Vagina (tissue), 2 donors: ENCODE measurements around the gene SLC22A23. TPM values are rescaled to one million over a fixed set of nuclear protein-coding genes. Genes with fewer than 3 reads are reported as not detected.

Experiments
- DNase-seq, 2 donors: peaks; one replicate each; pipeline ENCODE4 v3.0.0-alpha.2; 2017; ENCODE audit errors: extremely low spot score in 2 of 2
- H3K27ac ChIP-seq: fragments of 200-600 bp; sonication (generic); one replicate; pipeline ENCODE4 v1.5.1; 2019
- H3K27me3 ChIP-seq: fragments of 200-600 bp; sonication (generic); one replicate; pipeline ENCODE4 v1.5.1; 2019
- H3K36me3 ChIP-seq, 2 donors: fragments of 200-600 bp; sonication (generic); one replicate each; pipeline ENCODE4 v1.5.1; 2017 to 2019
- H3K4me1 ChIP-seq: fragments of 200-600 bp; sonication (generic); one replicate; pipeline ENCODE4 v1.5.1; 2019
- H3K4me3 ChIP-seq, 2 donors: fragments of 200-600 bp; sonication (generic); 1 replicate in 1 of 2; 2 replicates in 1 of 2; pipeline ENCODE4 v1.5.1; 2016 to 2019
- H3K9me3 ChIP-seq: fragments of 200-600 bp; sonication (generic); one replicate; pipeline ENCODE4 v1.5.1; 2019
- CTCF ChIP-seq, 3 experiments: fragments of 450-650 bp in 2 of 3; fragments of 200-600 bp in 1 of 3; sonication (generic) in 1 of 3; IDR thresholded peaks; one replicate each; pipeline ENCODE4 v1.5.1; 2017 to 2019; ENCODE audit warnings: antibody characterized with exemption in 3 of 3, mild to moderate bottlenecking in 2 of 3, moderate library complexity in 2 of 3
- POLR2A ChIP-seq, 2 donors: fragments of 450-650 bp; IDR thresholded peaks; one replicate each; pipeline ENCODE4 v1.6.1; 2017; ENCODE audit warnings: antibody characterized with exemption in 2 of 2, mild to moderate bottlenecking in 2 of 2, moderate library complexity in 2 of 2
- POLR2AphosphoS5 ChIP-seq, 2 donors: sonication (generic); formaldehyde crosslinking; IDR thresholded peaks; one replicate each; pipeline ENCODE4 v1.9.0; 2017; ENCODE audit warnings: antibody characterized with exemption in 2 of 2, mild to moderate bottlenecking in 2 of 2, low read depth in 1 of 2; ENCODE audit not compliant: insufficient read depth in 1 of 2
- intact Hi-C: fragments of 100-400 bp; cut with DNase I; formaldehyde crosslinking; loops from one replicate; pipeline ENCODE4 v1.15.1; 2023
- total RNA-seq: library from RNA; depleted of rRNA; stranded (reverse); fragments of >200 nt; gene quantifications from one replicate; pipeline ENCODE4 v1.2.3, GENCODE V29; 2016

Gene SLC22A23
- total RNA-seq, 1 donor from 2014 or later = 40.5 TPM

GRCh38 chr6:3353213-3353903 is 103.5 kb downstream of the SLC22A23 start:
- H3K36me3 ChIP-seq = no peaks in the 10 kb centered on the region
- intact Hi-C loops = no loop called here
- no peaks in the 10 kb centered on the region for H3K27me3 ChIP-seq
- H3K27ac ChIP-seq = no peak overlapping the region
- peaks cover 40% of the 10 kb centered on the region for H3K4me1 ChIP-seq
- DNase-seq = no peak
- TF ChIP-seq POLR2AphosphoS5 (IDR thresholded peaks at IDR 0.05; ENCODE audit: insufficient read depth in 1 of 2, low read depth in 1 of 2) = no peak
- no peak for TF ChIP-seq CTCF (IDR thresholded peaks at IDR 0.05)
- no peak for TF ChIP-seq POLR2A (IDR thresholded peaks at IDR 0.05)
- H3K4me3 ChIP-seq = no peak overlapping the region
- no peaks in the 10 kb centered on the region for H3K9me3 ChIP-seq

- Histone ChIP-seq H3K27ac (no peak overlapping the region), H3K27me3 (no peaks in the 10 kb centered on the region), H3K4me1 (peaks cover 40% of the 10 kb centered on the region), H3K36me3 (no peaks in the 10 kb centered on the region), H3K9me3 (no peaks in the 10 kb centered on the region), H3K4me3 (no peak overlapping the region)
- no peak for DNase-seq
- intact Hi-C loops = no loop called here
- TF ChIP-seq CTCF (IDR thresholded peaks at IDR 0.05) (no peak), POLR2A (IDR thresholded peaks at IDR 0.05) (no peak), POLR2AphosphoS5 (IDR thresholded peaks at IDR 0.05; ENCODE audit: insufficient read depth in 1 of 2, low read depth in 1 of 2) (no peak)
Observed at GRCh38 chr6:3352678-3353077, 104.2 kb downstream of the SLC22A23 start.

- no peaks in the 10 kb centered on the region for H3K36me3 ChIP-seq
- no peak overlapping the region for H3K4me3 ChIP-seq
- intact Hi-C loops = no loop called here
- peaks cover 36% of the 10 kb centered on the region for H3K4me1 ChIP-seq
- H3K27ac ChIP-seq = peak overlapping the region; percentile 7
- no peaks in the 10 kb centered on the region for H3K9me3 ChIP-seq
- DNase-seq = no peak
- no peak for TF ChIP-seq POLR2AphosphoS5 (IDR thresholded peaks at IDR 0.05; ENCODE audit: insufficient read depth in 1 of 2, low read depth in 1 of 2)
- TF ChIP-seq CTCF (IDR thresholded peaks at IDR 0.05) = no peak
- TF ChIP-seq POLR2A (IDR thresholded peaks at IDR 0.05) = no peak
- no peaks in the 10 kb centered on the region for H3K27me3 ChIP-seq
Observed at GRCh38 chr6:3351829-3352524, 104.9 kb downstream of the SLC22A23 start.

- Histone ChIP-seq H3K4me1 (peaks cover 28% of the 10 kb centered on the region), H3K27ac (peak overlapping the region; percentile 7), H3K27me3 (no peaks in the 10 kb centered on the region), H3K9me3 (no peaks in the 10 kb centered on the region), H3K4me3 (no peak overlapping the region), H3K36me3 (no peaks in the 10 kb centered on the region)
- DNase-seq = no peak
- intact Hi-C loops = no loop called here
- TF ChIP-seq POLR2AphosphoS5 (IDR thresholded peaks at IDR 0.05; ENCODE audit: insufficient read depth in 1 of 2, low read depth in 1 of 2) = no peak
- TF ChIP-seq POLR2A (IDR thresholded peaks at IDR 0.05) = no peak
- no peak for TF ChIP-seq CTCF (IDR thresholded peaks at IDR 0.05)
Observed at GRCh38 chr6:3351105-3351676, 105.7 kb downstream of the SLC22A23 start.
